HG02610 (cell line): Measurements from ENCODE around the gene BCL6.
A peak's percentile ranks its signal among the peaks of the same experiment; 100 is the strongest.

ENCODE experiments used
- ATAC-seq: cut with Tn5 transposase; IDR thresholded peaks from one replicate; pipeline ENCODE4 v1.9.1; 2021; ENCODE audit warnings: mild to moderate bottlenecking, moderate library complexity; ENCODE audit not compliant: unreplicated experiment

Gene BCL6

GRCh38 chr3:187739561-187740332 is 5.5 kb downstream of the BCL6 start:
- peak; percentile 38 for ATAC-seq

- no peak for ATAC-seq
Observed at GRCh38 chr3:187739094-187739560, 6.1 kb downstream of the BCL6 start.

- ATAC-seq = peak; percentile 68
Observed at GRCh38 chr3:187738331-187739093, 6.8 kb downstream of the BCL6 start.

- ATAC-seq = no peak
Observed at GRCh38 chr3:187738071-187738330, 7.3 kb downstream of the BCL6 start.

GRCh38 chr3:187737368-187738070 is 7.7 kb downstream of the BCL6 start:
- ATAC-seq = no peak

- ATAC-seq = no peak
Observed at GRCh38 chr3:187737006-187737367, 8.3 kb downstream of the BCL6 start.

- no peak for ATAC-seq
Observed at GRCh38 chr3:187736418-187736871, 8.8 kb downstream of the BCL6 start.

- ATAC-seq = no peak
Observed at GRCh38 chr3:187735837-187736236, 9.4 kb downstream of the BCL6 start.

- ATAC-seq = no peak
Observed at GRCh38 chr3:187735383-187735782, 9.9 kb downstream of the BCL6 start.

GRCh38 chr3:187734841-187735240 is 10.4 kb downstream of the BCL6 start:
- ATAC-seq = no peak

- no peak for ATAC-seq
Observed at GRCh38 chr3:187733371-187733770, 11.9 kb downstream of the BCL6 start.

- ATAC-seq = no peak
Observed at GRCh38 chr3:187729598-187729997, 15.7 kb downstream of the BCL6 start.

- ATAC-seq = no peak
Observed at GRCh38 chr3:187728940-187729583, 16.2 kb downstream of the BCL6 start.

GRCh38 chr3:187728248-187728647 is 17.0 kb downstream of the BCL6 start:
- ATAC-seq = no peak

- no peak for ATAC-seq
Observed at GRCh38 chr3:187726564-187726963, 18.7 kb downstream of the BCL6 start.

GRCh38 chr3:187725653-187726370 is 19.5 kb downstream of the BCL6 start:
- ATAC-seq = no peak

- no peak for ATAC-seq
Observed at GRCh38 chr3:187725224-187725623, 20.0 kb downstream of the BCL6 start.

GRCh38 chr3:187722206-187722612 is 23.1 kb downstream of the BCL6 start:
- ATAC-seq = no peak

GRCh38 chr3:187721055-187721454 is 24.2 kb downstream of the BCL6 start:
- ATAC-seq = no peak

GRCh38 chr3:187720337-187720670 is 25.0 kb downstream of the BCL6 start:
- no peak for ATAC-seq
